ENCODE results near the gene DNAJC22.
"Not testable (repeated sequence)": the region's sequence is repeated elsewhere in the genome, so short reads cannot be mapped to it uniquely, and the experiment has no call there.

The DNAJC22 gene

DNA sequence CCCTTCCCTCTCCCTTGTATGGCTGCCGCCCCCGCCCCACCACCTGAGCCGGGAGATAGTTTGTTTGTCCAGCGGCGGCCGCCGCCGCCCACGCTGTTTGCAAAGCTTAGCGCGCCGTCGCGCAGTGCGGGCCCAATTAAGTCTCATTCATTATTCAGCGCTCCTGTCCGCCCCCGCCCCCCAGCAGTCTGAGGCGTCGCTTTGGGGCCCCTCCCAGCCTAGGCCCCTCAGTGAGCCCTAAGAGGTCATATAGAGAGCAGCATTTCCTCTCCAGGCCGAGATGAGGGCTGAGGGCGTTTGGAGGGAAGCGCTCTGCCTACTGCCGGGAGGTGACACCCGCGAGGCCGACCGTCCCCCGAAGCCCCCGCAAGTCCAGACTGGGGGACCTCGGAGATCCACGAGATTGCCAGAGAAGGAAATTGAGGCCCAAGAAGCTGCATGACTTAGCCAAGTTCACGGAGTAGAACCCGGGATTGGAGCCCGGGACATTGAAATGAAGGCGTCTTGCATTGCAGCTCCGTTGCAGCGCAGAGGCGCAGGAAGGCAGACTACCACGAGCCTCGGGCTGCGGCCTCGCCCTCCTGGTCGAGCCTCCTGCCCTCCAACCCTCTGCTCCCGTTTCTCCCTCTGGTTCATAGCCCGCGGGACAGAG lies at the start of gene DNAJC22:
Gene DNAJC22 (plus strand): TSS at position 230 of the 652 bp plus-strand sequence. CDS start 1,985 bp downstream, outside the sequence.
- FAIRE-seq: no peak

DNA sequence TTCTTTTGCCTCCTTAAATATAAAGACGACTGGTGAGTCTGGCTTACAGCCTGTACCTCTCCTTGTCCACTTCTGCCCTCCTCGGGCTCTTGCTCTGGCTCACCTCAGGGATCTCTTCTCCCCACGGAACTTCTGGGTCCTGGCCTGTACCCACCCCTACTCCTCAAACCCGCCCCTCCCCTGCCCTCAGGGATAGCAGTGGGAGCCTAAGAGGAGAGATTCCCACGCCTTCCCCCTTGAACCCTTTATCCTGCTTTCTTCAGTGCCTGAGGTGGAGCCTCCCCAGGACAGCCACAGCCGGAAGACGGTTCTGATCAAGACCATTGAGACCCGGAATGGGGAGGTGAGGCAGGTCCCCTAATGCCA lies 49.0 kb upstream of the DNAJC22 start:
- FAIRE-seq: no peak

DNA sequence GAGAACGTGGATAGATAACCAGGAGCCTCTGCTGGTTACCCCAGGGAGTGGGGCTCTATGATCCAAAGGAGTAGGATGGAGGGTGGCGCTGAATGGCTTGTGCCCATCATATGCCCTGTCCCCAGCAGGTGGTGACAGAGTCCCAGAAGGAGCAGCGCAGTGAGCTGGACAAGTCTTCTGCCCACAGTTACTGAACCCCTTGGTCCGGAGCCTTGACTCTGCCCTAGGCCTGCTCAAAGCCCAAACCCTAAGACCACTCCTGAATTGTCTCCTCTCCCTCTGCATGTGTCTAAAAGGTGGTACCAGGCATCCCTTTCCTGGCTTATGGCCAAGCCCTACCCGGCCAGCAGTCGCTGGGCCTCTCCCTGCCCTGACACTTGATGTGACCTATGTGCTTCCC lies 48.5 kb upstream of the DNAJC22 start:
- FAIRE-seq: no peak

DNA sequence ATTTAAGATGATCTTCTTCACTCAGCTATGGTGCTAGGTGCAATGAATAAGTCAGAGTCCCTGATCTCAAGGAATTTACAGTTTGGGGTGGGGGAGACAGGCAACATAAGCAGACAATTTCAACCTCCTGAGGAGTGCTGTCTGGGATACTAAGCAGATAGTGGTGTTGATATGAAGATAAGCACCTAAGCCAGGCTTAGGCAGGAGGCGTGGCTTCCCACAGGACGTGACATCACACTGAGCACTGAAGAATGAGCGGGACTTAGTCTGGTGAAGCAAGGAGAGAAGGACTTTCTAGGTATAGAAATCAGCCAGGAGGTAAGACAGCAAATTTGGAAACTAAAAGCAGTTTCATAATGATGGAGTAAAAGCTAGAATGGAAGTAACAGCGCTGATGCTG lies 44.9 kb upstream of the DNAJC22 start:
- FAIRE-seq: no peak

DNA sequence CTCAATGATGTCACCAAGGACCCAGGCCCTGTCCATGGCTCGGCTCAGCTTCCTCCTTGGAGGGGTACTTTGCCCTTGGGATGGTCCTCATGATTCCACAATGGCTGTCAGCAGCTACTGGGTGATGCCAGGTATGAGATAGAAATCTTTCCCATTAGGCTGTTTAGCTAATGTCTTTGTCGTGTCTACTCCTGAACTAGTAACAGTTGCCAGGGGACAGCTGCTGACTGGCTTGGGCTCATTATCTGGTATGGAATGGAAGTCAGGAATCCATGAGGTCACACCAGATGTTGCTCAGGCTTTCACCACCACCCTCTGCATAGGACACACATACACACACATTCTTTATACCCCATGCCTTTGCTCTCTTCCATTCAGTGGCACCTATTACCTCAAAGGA lies 42.5 kb upstream of the DNAJC22 start:
- no peak for FAIRE-seq

DNA sequence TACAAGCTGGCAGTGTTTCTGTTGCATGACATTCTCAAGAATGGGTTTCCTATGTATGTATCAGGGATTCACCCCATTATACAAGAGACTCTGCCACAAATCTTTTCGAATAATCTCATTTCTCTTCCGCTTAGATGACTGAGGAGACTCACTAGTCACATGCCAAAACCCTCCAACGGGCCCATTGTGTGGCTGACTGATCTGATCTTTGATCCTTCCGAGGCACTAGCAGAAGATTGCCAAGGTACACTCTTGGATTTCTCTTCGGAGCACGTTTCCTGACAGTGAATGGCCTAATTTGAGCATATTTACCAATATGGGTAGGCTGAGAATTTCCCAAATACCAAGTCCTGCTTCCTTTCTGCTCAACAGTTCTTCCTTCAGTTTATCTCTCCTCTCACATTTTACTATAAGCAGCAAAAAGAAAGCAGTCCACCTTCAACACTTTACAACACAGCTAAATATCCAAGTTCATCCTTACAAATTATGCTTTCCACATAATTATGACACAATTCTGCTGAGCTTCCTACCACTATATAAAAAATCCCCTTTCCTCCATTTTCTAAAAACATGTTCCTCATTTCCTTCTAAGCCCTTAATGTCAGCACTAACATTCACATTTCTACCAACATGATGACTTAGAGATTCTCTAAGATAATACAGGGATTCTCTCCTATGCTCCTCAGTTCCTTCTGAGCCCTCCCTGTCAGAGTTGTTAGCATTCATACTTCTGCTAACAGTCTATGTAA lies 40.8 kb upstream of the DNAJC22 start:
- no peak for FAIRE-seq

DNA sequence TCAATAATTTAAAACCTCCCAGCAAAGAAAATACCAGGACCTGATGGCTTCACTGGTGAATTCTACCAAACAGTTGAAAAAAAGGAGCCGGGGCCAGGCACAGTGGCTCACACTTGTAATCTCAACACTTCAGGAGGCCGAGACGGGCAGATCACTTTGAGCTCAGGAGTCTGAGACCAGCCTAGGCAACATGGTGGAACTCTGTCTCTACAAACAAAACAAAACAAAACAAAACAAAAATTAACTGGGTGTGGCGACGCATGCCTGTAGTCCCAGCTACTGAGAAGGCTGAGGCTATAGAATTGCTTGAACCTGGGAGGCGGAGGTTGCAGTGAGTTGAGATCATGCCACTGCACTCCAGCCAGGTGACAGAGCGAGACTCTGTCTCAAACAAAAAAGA lies 37.3 kb upstream of the DNAJC22 start:
- no peak for FAIRE-seq

DNA sequence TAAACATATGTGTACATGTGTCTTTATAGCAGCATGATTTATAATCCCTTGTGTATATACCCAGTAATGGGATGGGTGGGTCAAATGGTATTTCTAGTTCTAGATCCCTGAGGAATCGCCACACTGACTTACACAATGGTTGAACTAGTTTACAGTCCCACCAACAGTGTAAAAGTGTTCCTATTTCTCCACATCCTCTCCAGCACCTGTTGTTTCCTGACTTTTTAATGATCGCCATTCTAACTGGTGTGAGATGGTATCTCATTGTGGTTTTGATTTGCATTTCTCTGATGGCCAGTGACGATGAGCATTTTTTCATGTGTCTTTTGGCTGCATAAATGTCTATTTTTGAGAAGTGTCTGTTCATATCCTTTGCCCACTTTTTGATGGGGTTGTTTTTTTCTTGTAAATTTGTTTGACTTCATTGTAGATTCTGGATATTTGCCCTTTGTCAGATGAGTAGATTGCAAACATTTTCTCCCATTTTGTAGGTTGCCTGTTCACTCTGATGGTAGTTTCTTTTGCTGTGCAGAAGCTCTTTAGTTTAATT lies 36.2 kb upstream of the DNAJC22 start:
- not testable (repeated sequence) for FAIRE-seq

DNA sequence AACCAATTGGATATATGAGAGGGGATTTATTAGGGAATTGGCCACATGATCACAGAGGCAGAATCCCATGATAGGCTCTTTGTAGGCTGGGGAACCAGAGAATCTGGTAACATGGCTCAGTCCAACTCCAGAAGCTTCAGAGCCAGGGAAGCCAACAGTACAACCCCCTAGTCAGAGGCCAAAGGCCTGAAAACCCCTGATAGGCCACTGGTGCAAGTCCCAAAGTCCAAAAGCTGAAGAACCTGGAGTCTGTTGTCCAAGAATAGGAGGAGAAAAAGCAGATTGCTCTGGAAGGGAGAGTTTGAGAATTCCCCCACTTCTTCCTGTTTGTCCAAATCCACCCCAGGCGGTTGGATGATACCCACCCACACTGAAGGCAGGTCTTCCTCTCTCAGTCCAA lies 31.9 kb upstream of the DNAJC22 start:
- no peak for FAIRE-seq

DNA sequence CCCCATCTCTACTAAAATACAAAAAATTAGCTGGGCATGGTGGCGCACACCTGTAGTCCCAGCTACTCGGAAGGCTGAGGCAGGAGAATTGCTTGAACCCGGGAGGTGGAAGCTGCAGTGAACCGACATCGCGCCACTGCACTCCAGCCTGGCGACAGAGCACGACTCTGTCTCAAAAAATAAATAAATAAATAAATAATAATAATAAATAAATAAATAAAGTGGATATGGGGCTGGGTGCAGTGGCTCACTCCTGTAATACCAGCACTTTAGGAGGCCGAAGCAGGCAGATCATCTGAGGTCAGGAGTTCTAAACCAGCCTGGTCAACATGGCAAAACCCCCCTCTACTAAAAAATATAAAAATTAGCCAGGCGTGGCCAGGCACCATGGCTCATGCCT lies 29.6 kb upstream of the DNAJC22 start:
- not testable (repeated sequence) for FAIRE-seq

DNA sequence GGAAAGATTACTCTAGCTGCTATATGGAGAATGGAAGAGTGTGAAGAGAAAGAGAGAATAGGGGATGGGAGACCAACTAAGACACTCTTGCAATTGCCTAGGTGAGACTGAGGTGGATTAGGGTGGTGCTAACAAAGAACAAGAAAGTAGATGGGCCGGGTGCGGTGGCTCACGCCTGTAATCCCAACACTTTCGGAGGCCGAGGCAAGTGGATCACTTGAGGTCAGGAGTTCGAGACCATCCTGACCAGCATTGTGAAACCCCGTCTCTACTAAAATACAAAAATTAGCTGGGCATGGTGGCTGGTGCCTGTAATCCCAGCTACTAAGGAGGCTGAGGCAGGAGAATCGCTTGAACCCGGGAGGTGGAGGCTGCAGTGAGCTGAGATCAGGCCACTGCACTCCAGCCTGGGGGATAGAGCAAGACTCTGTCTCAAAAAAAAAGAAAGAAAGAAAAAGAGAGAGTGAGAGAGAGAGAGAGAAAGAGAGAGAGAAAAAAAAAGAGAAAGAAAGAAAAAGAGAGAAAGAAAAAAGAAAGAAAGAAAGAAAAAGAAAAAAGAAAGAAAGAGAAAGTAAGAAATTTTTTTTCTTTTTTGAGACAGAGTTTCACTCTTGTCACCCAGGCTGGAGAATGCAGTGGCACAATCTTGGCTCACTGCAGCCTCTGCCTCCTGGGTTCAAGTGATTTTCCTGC lies 26.1 kb upstream of the DNAJC22 start:
- not testable (repeated sequence) for FAIRE-seq

DNA sequence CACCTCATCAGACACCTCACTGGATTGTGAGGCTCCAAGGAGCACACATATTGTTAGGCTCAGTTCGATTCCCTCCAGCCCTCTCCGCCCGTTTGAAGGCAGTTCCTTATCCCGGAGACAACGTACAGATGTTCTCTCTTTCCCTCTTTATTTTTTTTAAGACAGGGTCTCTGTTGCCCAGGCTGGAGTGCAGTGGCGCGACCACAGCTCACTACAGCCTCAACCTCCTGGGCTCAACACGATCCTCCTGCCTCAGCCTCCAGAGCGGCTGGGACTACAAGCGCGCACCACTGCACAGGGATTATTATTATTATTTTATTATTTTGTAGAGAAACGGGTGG lies 24.4 kb upstream of the DNAJC22 start:
- no peak for FAIRE-seq

DNA sequence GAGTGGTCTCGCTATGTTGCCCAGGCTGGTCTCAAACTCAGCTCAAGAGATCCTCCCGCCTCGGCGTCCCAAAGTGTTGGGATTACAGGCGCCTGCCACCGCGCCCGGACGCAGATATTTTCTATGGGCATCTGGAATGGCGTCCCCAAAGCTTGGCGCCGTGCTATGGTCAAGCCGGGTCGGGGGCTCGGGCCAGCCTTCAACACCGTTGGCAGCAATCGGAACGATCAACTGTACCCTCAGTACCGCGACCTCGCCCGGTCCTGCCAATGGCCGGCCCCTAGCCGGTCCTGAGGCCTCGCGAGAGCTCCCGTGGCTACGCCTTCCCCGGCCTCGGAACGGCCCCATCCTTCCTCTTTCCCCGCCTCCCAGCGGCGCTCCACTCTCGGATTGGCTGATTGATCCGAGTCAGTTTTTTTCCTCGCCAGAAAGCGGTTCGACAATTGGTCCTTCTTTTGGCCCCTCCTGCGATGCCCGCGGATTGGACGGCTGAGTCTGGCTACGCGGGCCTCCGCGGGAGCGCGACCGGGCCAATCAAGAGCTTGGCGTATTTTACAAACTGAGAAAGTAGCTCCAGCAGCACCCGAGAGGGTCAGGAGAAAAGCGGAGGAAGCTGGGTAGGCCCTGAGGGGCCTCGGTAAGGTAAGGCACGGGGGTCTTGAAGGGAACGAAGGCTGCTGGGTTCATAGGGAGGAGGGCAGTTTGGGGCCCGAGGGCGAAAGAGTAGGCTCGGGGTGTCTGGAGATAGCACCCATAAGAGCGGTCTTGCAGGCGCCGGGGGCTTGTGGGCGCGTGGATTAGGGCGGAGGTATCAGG lies 23.8 kb upstream of the DNAJC22 start, which contains the start of gene TROAP:
Gene TROAP (plus strand): TSS at position 548 of the 816 bp plus-strand sequence. CDS start 354 bp downstream, outside the sequence.
- FAIRE-seq: peak; percentile 99

DNA sequence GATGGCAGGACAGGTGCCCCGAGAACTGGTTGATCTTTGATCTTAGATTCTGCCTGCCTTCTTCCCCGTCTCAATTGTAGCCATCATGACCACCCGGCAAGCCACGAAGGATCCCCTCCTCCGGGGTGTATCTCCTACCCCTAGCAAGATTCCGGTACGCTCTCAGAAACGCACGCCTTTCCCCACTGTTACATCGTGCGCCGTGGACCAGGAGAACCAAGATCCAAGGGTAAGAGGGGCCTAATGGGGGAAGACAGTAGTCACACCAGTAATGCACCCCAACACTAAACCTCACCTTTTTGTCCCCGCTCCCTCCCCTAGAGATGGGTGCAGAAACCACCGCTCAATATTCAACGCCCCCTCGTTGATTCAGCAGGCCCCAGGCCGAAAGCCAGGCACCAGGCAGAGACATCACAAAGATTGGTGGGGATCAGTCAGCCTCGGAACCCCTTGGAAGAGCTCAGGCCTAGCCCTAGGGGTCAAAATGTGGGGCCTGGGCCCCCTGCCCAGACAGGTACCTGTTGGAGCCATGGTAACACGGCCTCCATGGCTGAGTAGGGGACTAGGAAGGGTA lies 23.1 kb upstream of the DNAJC22 start:
- FAIRE-seq: no peak

DNA sequence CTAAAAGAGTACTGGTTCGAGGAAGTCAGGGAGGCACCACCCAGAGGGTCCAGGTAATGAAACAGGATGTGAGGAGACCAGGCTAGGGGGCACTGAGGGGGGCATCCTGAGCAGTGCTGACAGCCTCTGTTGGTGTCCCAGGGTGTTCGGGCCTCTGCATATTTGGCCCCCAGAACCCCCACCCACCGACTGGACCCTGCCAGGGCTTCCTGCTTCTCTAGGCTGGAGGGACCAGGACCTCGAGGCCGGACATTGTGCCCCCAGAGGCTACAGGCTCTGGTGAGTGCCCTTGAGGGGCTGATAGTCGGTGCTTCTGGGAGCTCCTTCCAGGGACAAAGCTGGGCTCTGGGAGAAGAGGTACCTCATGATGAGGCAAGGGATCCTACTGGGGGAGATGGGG lies 21.1 kb upstream of the DNAJC22 start:
- FAIRE-seq: no peak

DNA sequence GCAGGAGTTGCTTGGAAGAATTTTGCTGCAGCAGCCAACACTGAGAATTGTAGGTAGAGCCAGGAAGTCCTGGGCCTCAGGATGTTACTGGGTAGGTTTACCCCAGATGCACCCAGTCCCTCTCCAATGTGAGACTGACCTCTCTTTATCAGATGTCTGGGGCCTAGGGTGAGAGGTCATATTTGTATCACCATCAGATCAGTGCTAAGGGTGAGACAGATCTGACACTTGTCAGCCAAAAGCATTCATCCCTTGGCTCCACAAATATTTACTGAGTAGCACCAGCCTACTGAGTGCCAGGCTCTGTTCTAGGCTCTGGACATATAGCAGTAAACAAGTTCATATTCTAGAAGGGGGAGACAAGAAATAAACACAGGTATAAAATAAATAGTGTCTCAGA lies 19.3 kb upstream of the DNAJC22 start:
- no peak for FAIRE-seq

DNA sequence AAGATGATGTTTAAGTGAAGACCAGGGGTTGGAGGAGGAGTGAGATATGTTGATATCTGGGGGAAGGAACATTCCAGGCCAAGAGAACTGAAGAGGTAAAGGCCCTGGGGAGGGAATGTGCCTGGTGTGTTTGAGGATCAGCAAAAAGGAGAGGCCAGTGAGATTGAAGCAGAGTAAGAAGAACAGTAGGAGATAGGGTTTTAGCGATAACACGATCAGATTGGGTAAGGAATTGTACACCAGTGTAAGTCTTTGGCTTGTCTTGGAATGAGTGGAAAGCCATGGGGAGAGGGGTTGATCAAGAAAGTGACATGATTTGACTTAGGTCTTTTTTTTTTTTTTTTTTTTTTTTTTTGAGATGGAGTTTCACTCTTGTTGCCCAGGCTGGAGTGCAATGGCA lies 18.8 kb upstream of the DNAJC22 start:
- no peak for FAIRE-seq

DNA sequence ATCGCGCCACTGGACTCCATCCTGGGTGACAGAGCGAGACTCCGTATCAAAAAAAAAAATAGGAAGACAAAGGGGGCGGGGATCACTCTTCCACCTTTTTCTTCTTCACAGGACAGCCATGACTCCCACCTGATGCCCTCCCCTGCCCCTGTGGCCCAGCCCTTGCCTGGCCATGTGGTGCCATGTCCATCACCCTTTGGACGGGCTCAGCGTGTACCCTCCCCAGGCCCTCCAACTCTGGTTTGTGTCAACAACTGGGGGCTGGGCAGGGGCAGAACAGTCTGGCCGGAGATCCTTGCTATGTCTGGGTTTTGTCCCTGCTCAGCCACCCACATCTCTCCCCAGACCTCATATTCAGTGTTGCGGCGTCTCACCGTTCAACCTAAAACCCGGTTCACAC lies 17.9 kb upstream of the DNAJC22 start:
- no peak for FAIRE-seq

DNA sequence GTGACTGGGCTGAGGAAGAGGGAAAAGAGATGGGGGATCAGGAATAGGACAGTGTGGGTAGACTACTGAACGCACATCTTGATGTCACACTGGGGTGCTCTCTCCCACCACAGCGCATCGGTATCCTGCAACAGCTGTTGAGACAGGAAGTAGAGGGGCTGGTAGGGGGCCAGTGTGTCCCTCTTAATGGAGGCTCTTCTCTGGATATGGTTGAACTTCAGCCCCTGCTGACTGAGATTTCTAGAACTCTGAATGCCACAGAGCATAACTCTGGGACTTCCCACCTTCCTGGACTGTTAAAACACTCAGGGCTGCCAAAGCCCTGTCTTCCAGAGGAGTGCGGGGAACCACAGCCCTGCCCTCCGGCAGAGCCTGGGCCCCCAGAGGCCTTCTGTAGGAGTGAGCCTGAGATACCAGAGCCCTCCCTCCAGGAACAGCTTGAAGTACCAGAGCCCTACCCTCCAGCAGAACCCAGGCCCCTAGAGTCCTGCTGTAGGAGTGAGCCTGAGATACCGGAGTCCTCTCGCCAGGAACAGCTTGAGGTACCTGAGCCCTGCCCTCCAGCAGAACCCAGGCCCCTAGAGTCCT lies 16.6 kb upstream of the DNAJC22 start:
- FAIRE-seq: no peak

DNA sequence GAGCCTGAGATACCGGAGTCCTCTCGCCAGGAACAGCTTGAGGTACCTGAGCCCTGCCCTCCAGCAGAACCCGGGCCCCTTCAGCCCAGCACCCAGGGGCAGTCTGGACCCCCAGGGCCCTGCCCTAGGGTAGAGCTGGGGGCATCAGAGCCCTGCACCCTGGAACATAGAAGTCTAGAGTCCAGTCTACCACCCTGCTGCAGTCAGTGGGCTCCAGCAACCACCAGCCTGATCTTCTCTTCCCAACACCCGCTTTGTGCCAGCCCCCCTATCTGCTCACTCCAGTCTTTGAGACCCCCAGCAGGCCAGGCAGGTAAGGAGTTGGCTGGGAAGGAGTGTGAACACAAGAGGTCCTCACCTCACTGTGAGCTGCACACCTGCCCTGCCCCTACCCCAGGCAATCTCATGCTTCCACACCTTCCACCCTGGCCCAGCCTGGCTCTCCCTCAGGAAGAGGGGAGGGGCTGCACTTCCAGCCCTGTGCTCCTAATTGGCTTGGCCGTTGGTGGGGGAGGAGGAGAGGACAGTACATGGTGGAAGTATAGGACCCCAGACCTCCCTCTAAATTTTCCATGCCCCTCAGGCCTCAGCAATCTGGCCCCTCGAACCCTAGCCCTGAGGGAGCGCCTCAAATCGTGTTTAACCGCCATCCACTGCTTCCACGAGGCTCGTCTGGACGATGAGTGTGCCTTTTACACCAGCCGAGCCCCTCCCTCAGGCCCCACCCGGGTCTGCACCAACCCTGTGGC lies 15.9 kb upstream of the DNAJC22 start:
- FAIRE-seq: no peak

All from A204.1 (cell line).